SJSA1 (cell line): ENCODE data around the gene NRGN. TPM values are rescaled to one million over a fixed set of nuclear protein-coding genes. Genes with fewer than 3 reads are reported as not detected.
A peak's percentile ranks its signal among the peaks of the same experiment; 100 is the strongest.

ENCODE experiments used
- DNase-seq, 2 experiments: peaks; one replicate each; pipeline ENCODE4 v3.0.0-alpha.2; 2015 to 2020; ENCODE audit warnings: low spot score in 2 of 2, low read depth in 1 of 2
- H3K27ac ChIP-seq: fragments of 250-450 bp; sonication (Bioruptor Pico); 2 replicates; pipeline ENCODE4 v1.5.1; 2020; ENCODE audit warnings: mild to moderate bottlenecking, moderate library complexity
- H3K27me3 ChIP-seq: fragments of 250-450 bp; sonication (Bioruptor Pico); replicated peaks from 2 replicates; pipeline ENCODE4 v1.5.1; 2020; ENCODE audit warnings: mild to moderate bottlenecking, moderate library complexity
- H3K36me3 ChIP-seq: fragments of 250-450 bp; sonication (Bioruptor Pico); 2 replicates; pipeline ENCODE4 v1.5.1; 2020; ENCODE audit warnings: mild to moderate bottlenecking
- H3K4me1 ChIP-seq: fragments of 250-450 bp; sonication (Bioruptor Pico); replicated peaks from 2 replicates; pipeline ENCODE4 v1.6.1; 2021; ENCODE audit warnings: mild to moderate bottlenecking
- H3K4me3 ChIP-seq: fragments of 250-450 bp; sonication (Bioruptor Pico); 2 replicates; pipeline ENCODE4 v1.5.1; 2020; ENCODE audit warnings: mild to moderate bottlenecking
- H3K9me3 ChIP-seq: fragments of 250-450 bp; sonication (Bioruptor Pico); replicated peaks from 2 replicates; pipeline ENCODE4 v1.5.1; 2020; ENCODE audit warnings: mild to moderate bottlenecking
- total RNA-seq: library from RNA; depleted of rRNA; stranded (reverse); fragments of >200 nt; shearing (Covaris generic); gene quantifications from 2 replicates; pipeline ENCODE4 v1.2.3, GENCODE V29; 2014

Gene NRGN
- total RNA-seq, 1 experiment from 2014 or later: 2.9 TPM

DNA sequence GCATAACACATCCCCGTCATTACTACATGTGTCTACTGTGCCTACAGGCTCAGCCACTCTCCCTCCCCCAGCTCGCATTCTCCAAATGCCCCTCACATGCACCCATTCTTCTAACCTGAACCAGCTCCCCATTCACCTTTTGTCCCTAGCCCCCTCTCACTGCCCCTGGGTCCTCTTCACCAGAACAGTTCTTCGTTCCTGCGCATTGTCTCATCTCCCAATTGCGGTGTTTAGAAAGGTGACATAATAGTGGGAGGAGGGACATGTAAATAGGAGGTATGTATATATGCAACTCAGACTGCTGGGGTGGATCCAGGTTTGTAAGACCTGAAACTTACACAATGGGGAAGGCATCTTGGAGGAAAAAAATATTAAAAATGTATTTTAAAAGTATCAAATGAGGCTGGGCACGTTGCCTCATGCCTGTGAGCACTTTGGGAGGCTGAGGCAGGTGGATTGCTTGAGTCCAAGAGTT lies 17.0 kb downstream of the NRGN start:
- Histone ChIP-seq H3K27me3 (no peaks in the 10 kb centered on the region), H3K36me3 (no peaks in the 10 kb centered on the region), H3K4me3 (no peak overlapping the region), H3K9me3 (no peaks in the 10 kb centered on the region), H3K27ac (no peak overlapping the region), H3K4me1 (peaks cover 12% of the 10 kb centered on the region; the same call in 1 of the 2 replicates)
- no peak for DNase-seq

DNA sequence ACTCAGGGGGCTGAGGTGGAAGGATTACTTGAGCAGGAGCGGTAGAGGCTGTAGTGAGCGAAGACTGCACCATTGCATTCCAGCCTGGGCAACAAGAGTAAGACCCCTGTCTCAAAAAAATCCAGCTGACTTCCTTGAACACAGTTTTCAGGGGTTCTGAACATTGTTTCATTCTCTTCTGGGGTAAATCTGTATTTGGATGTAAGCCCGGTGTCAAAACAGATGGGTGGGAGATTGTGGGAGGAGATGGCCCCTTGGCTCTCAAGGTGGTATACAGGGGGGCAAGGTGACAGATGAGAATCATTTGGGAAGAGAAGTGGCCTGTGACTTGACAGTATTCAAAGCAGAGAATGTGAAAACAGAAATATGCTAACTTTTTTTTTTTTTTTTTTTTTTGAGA lies 17.6 kb downstream of the NRGN start:
- Histone ChIP-seq H3K4me1 (peaks cover 17% of the 10 kb centered on the region; the same call in 1 of the 2 replicates), H3K27me3 (no peaks in the 10 kb centered on the region), H3K36me3 (no peaks in the 10 kb centered on the region), H3K9me3 (no peaks in the 10 kb centered on the region), H3K4me3 (no peak overlapping the region), H3K27ac (no peak overlapping the region)
- no peak for DNase-seq

DNA sequence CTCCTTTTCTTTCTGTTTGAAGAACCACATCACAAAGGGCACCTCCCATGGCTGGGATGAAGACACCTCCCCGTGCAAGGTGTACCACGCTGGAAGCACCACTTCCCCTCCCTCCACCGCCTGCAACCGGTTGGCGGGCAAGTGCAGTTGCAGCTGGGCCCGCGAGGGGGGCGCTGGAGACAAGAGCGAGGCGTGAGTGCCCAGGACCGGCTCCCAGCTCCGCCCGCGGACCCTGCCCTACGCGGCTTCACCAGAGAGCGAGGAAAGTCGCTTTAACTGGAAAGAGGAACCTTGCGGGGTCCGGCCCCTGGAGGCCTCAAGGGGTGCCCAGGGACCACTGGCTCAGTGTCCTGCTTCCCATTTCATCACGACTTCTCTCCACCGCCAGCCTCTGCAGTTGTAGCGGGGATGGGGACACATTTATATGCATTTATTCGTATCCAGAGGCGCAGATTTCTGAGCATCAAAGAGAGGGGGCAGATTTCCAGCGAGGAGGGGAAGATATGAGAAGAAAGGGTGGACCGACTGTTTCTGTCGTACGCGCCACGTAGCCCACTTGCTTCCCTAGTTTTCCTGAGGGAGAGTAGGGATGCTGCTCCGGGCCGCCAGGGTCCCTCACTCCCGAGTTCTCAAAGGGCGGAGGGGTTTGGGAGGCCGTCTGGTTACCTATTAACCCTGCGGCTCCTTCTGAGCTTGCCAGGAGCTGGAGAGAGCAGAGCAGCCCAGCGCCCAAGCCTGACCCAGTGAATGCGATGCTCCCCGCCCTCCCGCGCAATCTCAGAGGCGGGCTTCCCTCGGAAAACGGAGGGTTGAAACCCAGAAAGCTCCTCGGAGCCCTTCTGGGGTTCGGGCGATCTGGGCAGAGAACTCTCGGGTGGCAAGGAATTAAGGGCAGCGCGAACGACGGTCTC lies 18.9 kb downstream of the NRGN start:
- Histone ChIP-seq H3K27ac (no peak overlapping the region), H3K36me3 (no peaks in the 10 kb centered on the region), H3K4me3 (no peak overlapping the region), H3K4me1 (peaks cover 27% of the 10 kb centered on the region), H3K9me3 (no peaks in the 10 kb centered on the region), H3K27me3 (no peaks in the 10 kb centered on the region)
- DNase-seq: peak; percentile 32 to 51

DNA sequence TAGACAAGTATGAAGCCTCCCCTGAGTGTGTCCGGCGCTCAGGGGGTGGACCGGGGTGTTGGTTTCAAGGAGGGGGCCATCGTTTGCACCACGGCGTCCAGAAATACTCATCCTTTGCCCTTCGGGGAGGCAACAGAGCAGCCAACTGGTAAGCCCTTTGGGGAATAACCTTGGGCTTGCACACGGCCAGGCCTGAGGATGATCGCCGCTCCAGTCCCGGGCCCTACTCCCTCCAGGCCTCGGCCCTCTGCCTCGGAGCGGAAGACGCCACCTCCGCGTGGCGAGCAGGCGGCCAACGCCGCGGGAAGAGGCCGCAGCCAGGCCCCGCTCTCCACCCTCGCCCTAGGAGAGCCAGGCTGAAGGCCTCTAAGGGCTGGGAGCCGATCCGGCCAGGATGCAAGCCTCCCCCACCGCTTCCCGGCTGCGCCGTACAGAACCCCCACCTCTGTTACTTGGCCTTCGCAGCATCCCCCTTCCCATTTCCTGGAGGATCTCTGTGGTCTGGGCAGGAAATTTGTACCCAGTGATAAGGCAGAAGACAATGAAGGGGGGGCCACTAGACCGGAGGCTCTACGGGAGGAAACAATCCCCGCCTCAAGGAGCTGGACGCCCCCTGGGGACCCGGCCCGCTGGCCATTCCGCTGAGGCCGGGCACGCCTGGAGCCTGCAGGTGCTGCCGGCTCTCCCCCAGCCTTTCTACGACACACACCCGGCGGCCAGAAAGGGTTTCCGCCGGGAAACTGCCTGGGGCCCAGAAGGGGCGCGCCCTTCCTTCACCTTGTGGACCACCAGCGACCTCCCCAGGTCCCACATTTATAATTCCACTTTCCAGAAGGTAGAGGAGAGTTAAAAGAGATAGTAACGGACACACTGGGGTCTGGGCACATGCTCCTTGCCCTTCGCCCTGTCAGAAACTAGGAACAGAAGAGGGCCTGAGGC lies 19.8 kb downstream of the NRGN start:
- H3K9me3 ChIP-seq: no peaks in the 10 kb centered on the region
- no peak overlapping the region for H3K27ac ChIP-seq
- peaks cover 23% of the 10 kb centered on the region for H3K4me1 ChIP-seq
- no peak for DNase-seq
- H3K4me3 ChIP-seq: no peak overlapping the region
- H3K36me3 ChIP-seq: no peaks in the 10 kb centered on the region
- no peaks in the 10 kb centered on the region for H3K27me3 ChIP-seq

DNA sequence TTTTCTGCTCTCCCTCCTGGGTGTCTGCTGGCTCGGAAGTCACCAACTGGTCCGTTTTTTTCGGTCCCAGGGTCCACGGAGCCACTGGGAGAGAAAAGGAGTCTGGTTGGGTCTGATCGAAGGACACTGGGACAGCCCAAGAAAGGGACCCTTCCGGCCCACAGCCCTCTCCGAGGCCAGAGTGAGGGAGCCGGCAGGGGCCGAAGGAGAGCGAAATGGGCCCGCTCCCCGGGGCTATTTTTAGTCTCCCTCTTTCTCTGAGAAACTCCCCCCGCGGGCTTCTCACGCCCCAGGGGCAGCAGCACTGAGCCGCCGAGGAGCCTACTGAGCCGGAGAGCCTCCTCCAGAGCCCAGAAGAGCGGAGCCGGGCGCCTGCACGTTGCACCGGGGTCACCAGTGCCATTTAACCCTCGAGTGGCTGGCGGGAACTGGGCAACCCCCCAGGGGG lies 20.5 kb downstream of the NRGN start:
- H3K4me1 ChIP-seq: peaks cover 23% of the 10 kb centered on the region
- 0 out of 2 replicates have a peak, but pooled peaks cover 1% of the 10 kb centered on the region for H3K36me3 ChIP-seq
- no peaks in the 10 kb centered on the region for H3K9me3 ChIP-seq
- H3K27ac ChIP-seq: no peak overlapping the region
- no peak overlapping the region for H3K4me3 ChIP-seq
- no peak for DNase-seq
- no peaks in the 10 kb centered on the region for H3K27me3 ChIP-seq

DNA sequence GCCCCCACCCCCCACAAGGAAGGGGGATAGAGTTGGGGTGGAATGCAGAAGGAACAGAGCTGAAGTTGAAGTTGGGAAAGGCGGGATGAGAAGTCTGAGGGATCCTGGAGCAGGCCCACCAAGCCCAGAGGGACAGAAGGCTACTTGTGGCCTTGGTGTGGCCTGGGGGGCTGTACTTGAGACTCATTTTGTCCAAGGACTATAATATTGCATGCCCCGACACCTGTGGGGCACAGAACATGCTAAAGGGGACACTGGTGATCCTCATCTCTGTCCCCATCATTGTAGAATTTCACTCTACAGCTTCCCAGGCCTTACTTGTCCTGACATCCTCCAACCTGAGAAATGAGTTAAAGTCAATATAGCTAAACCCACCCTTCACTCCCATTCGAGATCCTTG lies 21.1 kb downstream of the NRGN start:
- 0 out of 2 replicates have a peak, but pooled peaks cover 3% of the 10 kb centered on the region for H3K36me3 ChIP-seq
- H3K4me1 ChIP-seq: peaks cover 23% of the 10 kb centered on the region
- H3K27ac ChIP-seq: no peak overlapping the region
- no peaks in the 10 kb centered on the region for H3K9me3 ChIP-seq
- H3K27me3 ChIP-seq: no peaks in the 10 kb centered on the region
- H3K4me3 ChIP-seq: no peak overlapping the region
- no peak for DNase-seq

DNA sequence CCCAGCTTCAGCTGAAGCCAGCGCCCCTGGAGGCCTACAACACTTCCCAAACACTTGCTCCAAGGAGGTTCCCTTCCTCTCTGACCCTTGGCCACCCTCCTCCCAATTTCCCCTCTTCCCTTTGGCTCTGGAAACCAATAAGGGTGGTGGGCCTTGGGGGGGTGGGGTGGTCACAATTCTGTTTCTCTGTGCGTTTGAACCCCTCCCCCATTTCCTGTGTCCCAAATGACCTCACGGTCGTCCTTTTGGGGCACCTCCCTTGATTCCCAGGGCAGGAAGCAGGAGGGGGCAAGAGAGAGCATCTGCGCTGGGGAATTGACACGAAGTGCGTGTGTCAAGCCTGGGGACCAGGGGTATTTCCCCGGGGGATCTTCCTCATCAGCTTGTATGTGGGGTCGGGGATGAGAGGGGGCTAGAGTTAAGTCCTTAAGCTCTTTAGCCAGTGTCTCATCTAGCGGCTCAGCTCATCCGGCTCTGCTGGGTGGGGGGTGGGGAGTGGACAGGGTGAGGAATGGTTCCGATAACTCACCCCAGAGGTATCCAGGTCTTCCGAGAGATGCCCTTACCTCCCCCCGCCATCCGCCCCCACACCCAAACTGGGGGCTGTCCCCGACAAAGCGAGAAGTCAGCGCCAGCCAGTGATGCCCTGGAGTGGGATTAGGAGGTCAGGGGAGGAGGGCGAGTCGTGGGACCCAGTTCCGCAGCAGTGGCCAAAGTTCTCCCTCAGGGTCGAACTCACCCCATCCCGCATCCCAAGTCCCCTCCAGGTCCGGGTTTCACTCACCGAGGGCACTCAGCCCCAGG lies 21.8 kb downstream of the NRGN start:
- Histone ChIP-seq H3K27me3 (no peaks in the 10 kb centered on the region), H3K36me3 (0 out of 2 replicates have a peak, but pooled peaks cover 3% of the 10 kb centered on the region), H3K27ac (no peak overlapping the region), H3K9me3 (no peaks in the 10 kb centered on the region), H3K4me3 (peak overlapping the region; percentile 37), H3K4me1 (peaks cover 23% of the 10 kb centered on the region)
- no peak for DNase-seq

DNA sequence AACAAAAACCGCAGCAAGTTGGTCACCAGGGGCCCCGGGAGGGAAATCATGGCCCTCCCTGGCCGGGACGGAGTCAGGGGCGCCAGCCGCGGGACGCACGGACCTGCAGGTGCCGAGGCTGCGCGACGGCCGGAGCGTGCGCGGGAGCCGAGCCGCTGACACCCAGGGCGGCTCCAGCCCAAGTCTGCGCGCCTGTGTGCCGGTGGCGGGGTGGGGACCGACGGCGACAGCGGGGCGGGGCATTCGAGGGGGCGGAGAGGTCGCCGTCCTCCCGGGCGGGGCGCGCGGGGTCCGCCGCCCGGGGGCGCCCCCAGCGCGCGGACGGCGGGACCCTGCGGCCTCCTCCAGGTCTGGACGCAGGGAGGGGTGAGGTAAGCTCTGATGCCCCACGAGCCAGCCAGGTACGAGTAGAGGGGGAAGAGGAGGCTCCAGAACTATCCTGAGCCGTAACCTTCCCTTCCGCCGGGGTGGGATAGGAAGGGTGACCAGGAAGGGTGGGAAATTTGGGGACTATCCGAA lies 22.4 kb downstream of the NRGN start, which contains the start of gene ESAM:
TSS of gene ESAM (minus strand) at position 186 of the 519 bp plus-strand sequence. CDS start at position 50, 136 bp downstream.
- DNase-seq: no peak
- Histone ChIP-seq H3K27ac (no peak within 1 kb of the TSS), H3K27me3 (no peaks in the 10 kb centered on the region), H3K9me3 (no peaks in the 10 kb centered on the region), H3K4me1 (peaks cover 23% of the 10 kb centered on the region), H3K4me3 (peak within 1 kb of the TSS; percentile 37), H3K36me3 (0 out of 2 replicates have a peak, but pooled peaks cover 3% of the 10 kb centered on the region)

DNA sequence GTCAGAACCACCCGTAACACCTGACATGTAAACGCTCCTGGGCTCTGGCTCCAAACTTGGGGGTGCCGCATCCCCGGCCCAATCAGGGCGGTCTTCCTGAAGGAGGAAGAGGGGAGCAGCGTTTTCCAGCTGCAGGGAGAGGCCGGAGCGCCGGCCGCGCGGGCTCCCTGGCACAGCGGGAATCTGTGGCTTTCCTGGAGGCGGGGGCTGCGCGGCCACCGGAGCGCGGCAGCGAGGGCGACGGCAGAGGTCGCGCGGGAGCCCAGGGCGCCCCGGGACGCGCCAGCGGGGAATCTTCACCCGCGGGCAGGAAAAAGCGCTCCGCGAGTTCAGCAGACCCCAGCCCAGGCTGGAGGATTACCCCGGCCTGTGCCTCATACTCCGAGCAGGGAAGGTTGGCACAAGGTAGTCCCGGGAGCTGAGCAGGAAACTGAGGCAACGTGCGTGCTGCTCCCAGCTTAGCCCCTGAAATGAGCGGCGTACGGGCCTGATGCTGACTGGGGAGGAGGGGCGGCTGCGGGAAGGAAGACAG lies 22.9 kb downstream of the NRGN start:
- Histone ChIP-seq H3K36me3 (0 out of 2 replicates have a peak, but pooled peaks cover 3% of the 10 kb centered on the region), H3K27ac (no peak overlapping the region), H3K9me3 (no peaks in the 10 kb centered on the region), H3K4me1 (peaks cover 23% of the 10 kb centered on the region), H3K4me3 (peak overlapping the region; percentile 37), H3K27me3 (no peaks in the 10 kb centered on the region)
- no peak for DNase-seq

DNA sequence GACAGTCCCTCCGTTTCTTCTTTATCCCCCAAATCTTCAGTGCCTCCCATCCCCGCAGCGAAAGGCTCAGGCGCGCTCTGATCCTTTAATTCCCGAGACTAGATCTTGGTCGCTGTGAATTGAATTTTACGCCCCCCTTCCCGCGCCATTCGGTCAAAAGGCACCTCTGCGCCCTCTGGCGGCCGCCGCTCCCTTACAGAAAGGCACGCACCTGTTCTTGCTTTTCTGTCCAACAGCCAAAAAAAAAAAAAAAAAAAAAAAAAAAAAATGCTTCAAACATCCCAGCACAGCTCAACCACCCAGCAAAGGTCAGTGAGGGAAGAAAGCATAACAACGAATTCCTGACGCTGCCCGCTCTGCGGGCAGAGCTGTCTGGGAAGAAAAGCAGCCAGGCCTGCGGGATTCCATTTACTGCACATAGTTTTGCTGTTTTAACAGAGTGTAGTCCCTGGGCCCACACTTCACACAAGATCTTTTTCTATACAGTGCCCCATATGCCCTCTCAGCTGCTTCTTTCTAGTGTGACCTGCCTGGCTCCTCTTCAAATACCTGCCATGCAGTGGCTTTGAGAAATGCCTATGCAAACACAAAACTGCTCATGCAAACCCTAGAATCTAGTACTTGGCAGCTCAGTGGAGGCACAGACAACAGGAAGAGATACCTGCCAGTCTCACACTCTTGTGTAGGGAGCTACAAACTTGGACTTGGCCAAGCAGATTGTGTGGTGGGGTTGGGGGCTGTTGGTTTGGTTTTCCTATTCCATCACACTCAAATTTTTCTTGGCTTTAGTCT lies 23.6 kb downstream of the NRGN start:
- Histone ChIP-seq H3K36me3 (0 out of 2 replicates have a peak, but pooled peaks cover 3% of the 10 kb centered on the region), H3K4me1 (peaks cover 21% of the 10 kb centered on the region), H3K9me3 (no peaks in the 10 kb centered on the region), H3K27ac (no peak overlapping the region), H3K27me3 (no peaks in the 10 kb centered on the region), H3K4me3 (peak overlapping the region; percentile 37)
- peak; percentile 67 to 71 for DNase-seq

DNA sequence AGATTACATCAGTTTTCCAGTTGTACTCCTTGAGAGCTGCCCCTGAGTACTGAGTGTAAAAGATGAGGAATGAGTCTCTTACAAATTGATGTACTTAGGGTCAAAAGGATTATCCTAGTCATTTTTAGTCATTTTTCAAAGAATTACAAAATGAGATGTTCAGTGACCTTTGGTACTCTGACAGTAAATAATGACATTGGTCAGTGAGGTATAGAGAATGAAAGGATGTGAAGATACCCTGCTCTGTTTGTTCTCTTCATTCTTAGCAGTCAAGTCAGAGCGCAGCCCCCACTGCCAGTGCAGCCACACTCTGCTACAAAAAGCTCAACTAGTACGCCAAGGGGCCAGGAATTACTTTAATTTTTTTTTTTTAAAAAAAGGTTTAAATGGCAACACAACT lies 26.4 kb downstream of the NRGN start:
- Histone ChIP-seq H3K4me3 (no peak overlapping the region), H3K4me1 (peaks cover 43% of the 10 kb centered on the region), H3K9me3 (no peaks in the 10 kb centered on the region), H3K36me3 (0 out of 2 replicates have a peak, but pooled peaks cover 6% of the 10 kb centered on the region), H3K27ac (no peak overlapping the region), H3K27me3 (no peaks in the 10 kb centered on the region)
- DNase-seq: no peak

DNA sequence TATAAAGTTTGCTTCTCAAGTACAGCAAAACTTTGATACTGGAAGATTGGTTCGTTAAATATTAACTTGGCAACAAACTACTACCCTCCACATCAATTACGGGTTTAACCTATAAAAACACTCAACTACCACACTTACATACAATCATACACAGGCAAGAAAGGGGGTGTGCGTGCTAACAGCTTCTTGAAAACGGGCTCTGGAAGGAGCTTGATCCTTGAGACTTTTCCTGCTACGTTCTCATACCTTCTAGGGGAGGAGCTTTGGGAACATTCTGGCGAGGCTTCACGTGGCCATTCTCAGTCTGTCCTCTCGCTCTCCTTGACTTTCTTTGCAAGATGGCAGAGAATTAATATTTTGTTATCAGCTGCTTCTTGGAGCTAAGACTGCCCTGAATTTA lies 29.2 kb downstream of the NRGN start:
- peaks cover 37% of the 10 kb centered on the region for H3K4me1 ChIP-seq
- H3K4me3 ChIP-seq: no peak overlapping the region
- no peak for DNase-seq
- peak overlapping the region; percentile 94 for H3K27ac ChIP-seq
- no peaks in the 10 kb centered on the region for H3K9me3 ChIP-seq
- H3K36me3 ChIP-seq: 0 out of 2 replicates have a peak, but pooled peaks cover 6% of the 10 kb centered on the region
- H3K27me3 ChIP-seq: no peaks in the 10 kb centered on the region
